Hematopoietic multipotent progenitor cell treated with erythropoietin and hydrocortisone succinate and interleukin-3 and kit ligand, for 4 days (in vitro differentiated cells): ENCODE measurements around the gene DNAJC22.
A peak's percentile ranks its signal among the peaks of the same experiment; 100 is the strongest.
"Not testable (repeated sequence)": the region's sequence is repeated elsewhere in the genome, so short reads cannot be mapped to it uniquely, and the experiment has no call there.

Experiments
- DNase-seq: peaks from one replicate; pipeline ENCODE4 v3.0.0-alpha.2; 2015

The DNAJC22 gene

GRCh38 chr12:49346659-49347310, at the start of gene DNAJC22:
Gene DNAJC22 (plus strand): TSS chr12:49346888. CDS start chr12:49348873, 1,985 bp downstream.
- DNase-seq: no peak

DNA sequence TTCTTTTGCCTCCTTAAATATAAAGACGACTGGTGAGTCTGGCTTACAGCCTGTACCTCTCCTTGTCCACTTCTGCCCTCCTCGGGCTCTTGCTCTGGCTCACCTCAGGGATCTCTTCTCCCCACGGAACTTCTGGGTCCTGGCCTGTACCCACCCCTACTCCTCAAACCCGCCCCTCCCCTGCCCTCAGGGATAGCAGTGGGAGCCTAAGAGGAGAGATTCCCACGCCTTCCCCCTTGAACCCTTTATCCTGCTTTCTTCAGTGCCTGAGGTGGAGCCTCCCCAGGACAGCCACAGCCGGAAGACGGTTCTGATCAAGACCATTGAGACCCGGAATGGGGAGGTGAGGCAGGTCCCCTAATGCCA, 49.0 kb upstream of the DNAJC22 start:
- DNase-seq: no peak

GRCh38 chr12:49298160-49298559, 48.5 kb upstream of the DNAJC22 start:
- DNase-seq: peak; percentile 68

- no peak for DNase-seq
Observed at GRCh38 chr12:49301760-49302159, 44.9 kb upstream of the DNAJC22 start.

DNA sequence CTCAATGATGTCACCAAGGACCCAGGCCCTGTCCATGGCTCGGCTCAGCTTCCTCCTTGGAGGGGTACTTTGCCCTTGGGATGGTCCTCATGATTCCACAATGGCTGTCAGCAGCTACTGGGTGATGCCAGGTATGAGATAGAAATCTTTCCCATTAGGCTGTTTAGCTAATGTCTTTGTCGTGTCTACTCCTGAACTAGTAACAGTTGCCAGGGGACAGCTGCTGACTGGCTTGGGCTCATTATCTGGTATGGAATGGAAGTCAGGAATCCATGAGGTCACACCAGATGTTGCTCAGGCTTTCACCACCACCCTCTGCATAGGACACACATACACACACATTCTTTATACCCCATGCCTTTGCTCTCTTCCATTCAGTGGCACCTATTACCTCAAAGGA, 42.5 kb upstream of the DNAJC22 start:
- DNase-seq: no peak

- no peak for DNase-seq
Observed at GRCh38 chr12:49305762-49306510, 40.8 kb upstream of the DNAJC22 start.

DNA sequence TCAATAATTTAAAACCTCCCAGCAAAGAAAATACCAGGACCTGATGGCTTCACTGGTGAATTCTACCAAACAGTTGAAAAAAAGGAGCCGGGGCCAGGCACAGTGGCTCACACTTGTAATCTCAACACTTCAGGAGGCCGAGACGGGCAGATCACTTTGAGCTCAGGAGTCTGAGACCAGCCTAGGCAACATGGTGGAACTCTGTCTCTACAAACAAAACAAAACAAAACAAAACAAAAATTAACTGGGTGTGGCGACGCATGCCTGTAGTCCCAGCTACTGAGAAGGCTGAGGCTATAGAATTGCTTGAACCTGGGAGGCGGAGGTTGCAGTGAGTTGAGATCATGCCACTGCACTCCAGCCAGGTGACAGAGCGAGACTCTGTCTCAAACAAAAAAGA, 37.3 kb upstream of the DNAJC22 start:
- no peak for DNase-seq

GRCh38 chr12:49310451-49311000, 36.2 kb upstream of the DNAJC22 start:
- not testable (repeated sequence) for DNase-seq

DNA sequence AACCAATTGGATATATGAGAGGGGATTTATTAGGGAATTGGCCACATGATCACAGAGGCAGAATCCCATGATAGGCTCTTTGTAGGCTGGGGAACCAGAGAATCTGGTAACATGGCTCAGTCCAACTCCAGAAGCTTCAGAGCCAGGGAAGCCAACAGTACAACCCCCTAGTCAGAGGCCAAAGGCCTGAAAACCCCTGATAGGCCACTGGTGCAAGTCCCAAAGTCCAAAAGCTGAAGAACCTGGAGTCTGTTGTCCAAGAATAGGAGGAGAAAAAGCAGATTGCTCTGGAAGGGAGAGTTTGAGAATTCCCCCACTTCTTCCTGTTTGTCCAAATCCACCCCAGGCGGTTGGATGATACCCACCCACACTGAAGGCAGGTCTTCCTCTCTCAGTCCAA, 31.9 kb upstream of the DNAJC22 start:
- no peak for DNase-seq

DNA sequence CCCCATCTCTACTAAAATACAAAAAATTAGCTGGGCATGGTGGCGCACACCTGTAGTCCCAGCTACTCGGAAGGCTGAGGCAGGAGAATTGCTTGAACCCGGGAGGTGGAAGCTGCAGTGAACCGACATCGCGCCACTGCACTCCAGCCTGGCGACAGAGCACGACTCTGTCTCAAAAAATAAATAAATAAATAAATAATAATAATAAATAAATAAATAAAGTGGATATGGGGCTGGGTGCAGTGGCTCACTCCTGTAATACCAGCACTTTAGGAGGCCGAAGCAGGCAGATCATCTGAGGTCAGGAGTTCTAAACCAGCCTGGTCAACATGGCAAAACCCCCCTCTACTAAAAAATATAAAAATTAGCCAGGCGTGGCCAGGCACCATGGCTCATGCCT, 29.6 kb upstream of the DNAJC22 start:
- not testable (repeated sequence) for DNase-seq

GRCh38 chr12:49320411-49321103, 26.1 kb upstream of the DNAJC22 start:
- not testable (repeated sequence) for DNase-seq

DNA sequence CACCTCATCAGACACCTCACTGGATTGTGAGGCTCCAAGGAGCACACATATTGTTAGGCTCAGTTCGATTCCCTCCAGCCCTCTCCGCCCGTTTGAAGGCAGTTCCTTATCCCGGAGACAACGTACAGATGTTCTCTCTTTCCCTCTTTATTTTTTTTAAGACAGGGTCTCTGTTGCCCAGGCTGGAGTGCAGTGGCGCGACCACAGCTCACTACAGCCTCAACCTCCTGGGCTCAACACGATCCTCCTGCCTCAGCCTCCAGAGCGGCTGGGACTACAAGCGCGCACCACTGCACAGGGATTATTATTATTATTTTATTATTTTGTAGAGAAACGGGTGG, 24.4 kb upstream of the DNAJC22 start:
- DNase-seq: no peak

GRCh38 chr12:49322708-49323523, 23.8 kb upstream of the DNAJC22 start, which contains the start of gene TROAP:
Gene TROAP (plus strand): TSS chr12:49323255. CDS start chr12:49323609, 354 bp downstream.
- peak; percentile 100 for DNase-seq

DNA sequence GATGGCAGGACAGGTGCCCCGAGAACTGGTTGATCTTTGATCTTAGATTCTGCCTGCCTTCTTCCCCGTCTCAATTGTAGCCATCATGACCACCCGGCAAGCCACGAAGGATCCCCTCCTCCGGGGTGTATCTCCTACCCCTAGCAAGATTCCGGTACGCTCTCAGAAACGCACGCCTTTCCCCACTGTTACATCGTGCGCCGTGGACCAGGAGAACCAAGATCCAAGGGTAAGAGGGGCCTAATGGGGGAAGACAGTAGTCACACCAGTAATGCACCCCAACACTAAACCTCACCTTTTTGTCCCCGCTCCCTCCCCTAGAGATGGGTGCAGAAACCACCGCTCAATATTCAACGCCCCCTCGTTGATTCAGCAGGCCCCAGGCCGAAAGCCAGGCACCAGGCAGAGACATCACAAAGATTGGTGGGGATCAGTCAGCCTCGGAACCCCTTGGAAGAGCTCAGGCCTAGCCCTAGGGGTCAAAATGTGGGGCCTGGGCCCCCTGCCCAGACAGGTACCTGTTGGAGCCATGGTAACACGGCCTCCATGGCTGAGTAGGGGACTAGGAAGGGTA, 23.1 kb upstream of the DNAJC22 start:
- no peak for DNase-seq

GRCh38 chr12:49325606-49326005, 21.1 kb upstream of the DNAJC22 start:
- DNase-seq: no peak

DNA sequence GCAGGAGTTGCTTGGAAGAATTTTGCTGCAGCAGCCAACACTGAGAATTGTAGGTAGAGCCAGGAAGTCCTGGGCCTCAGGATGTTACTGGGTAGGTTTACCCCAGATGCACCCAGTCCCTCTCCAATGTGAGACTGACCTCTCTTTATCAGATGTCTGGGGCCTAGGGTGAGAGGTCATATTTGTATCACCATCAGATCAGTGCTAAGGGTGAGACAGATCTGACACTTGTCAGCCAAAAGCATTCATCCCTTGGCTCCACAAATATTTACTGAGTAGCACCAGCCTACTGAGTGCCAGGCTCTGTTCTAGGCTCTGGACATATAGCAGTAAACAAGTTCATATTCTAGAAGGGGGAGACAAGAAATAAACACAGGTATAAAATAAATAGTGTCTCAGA, 19.3 kb upstream of the DNAJC22 start:
- DNase-seq: no peak

DNA sequence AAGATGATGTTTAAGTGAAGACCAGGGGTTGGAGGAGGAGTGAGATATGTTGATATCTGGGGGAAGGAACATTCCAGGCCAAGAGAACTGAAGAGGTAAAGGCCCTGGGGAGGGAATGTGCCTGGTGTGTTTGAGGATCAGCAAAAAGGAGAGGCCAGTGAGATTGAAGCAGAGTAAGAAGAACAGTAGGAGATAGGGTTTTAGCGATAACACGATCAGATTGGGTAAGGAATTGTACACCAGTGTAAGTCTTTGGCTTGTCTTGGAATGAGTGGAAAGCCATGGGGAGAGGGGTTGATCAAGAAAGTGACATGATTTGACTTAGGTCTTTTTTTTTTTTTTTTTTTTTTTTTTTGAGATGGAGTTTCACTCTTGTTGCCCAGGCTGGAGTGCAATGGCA, 18.8 kb upstream of the DNAJC22 start:
- DNase-seq: no peak

GRCh38 chr12:49328816-49329215, 17.9 kb upstream of the DNAJC22 start:
- DNase-seq: no peak

GRCh38 chr12:49330032-49330619, 16.6 kb upstream of the DNAJC22 start:
- no peak for DNase-seq

- no peak for DNase-seq
Observed at GRCh38 chr12:49330631-49331379, 15.9 kb upstream of the DNAJC22 start.
